K562 (cell line): ENCODE measurements around the gene RAPGEFL1. TPM values are rescaled to one million over a fixed set of nuclear protein-coding genes. Genes with fewer than 3 reads are reported as not detected.
"Not testable (repeated sequence)": the region's sequence is repeated elsewhere in the genome, so short reads cannot be mapped to it uniquely, and the experiment has no call there.

Experiments
- ATAC-seq: fragments of 200-7000 bp; cut with Tn5 transposase; 3 replicates; pipeline ENCODE4 v1.9.1; 2020; ENCODE audit warnings: moderate library complexity
- BruUV-seq: library from RNA; stranded (reverse); fragments of 400-500 nt; replicated peaks from 2 replicates; lab custom pipeline; 2021; lab: Mats Ljungman, UMichigan
- CTCF ChIA-PET: fragments of 300-600 bp; formaldehyde crosslinking; extraction: SDS; loops from one replicate; lab custom pipeline; 2021; ENCODE audit warnings: low intra/inter-chr PET ratio; lab: Yijun Ruan, JAX
- POLR2A ChIA-PET: fragments of 300-600, 350-650 bp; sonication (Branson Sonifier 250); formaldehyde crosslinking; extraction: SDS; loops from one replicate; lab custom pipeline; 2021; ENCODE audit warnings: antibody characterized with exemption, inconsistent platforms; lab: Yijun Ruan, JAX
- DNase-seq, 4 experiments: peaks; one replicate each; pipeline versions ENCODE4 v3.0.0 to v3.0.0-alpha.2; 2011 to 2018; ENCODE audit warnings: low spot score in 3 of 4, mixed read lengths in 3 of 4; ENCODE audit errors: extremely low read depth in 1 of 4
- FAIRE-seq: peaks from 2 replicates; lab custom pipeline; 2011; peaks lifted over from hg19 to GRCh38; lab: Jason Lieb, UNC
- H2AFZ ChIP-seq: 2 replicates; pipeline ENCODE4 v1.6.0; 2011; ENCODE audit warnings: low read depth, low read length, control low read depth, inconsistent platforms
- H3K27ac ChIP-seq: fragments of 200-600 bp; 3 replicates; pipeline ENCODE4 v1.8.0; 2011; ENCODE audit warnings: low read depth, mild to moderate bottlenecking, control low read depth, inconsistent platforms, low read length, moderate library complexity, mixed read lengths; ENCODE audit errors: extremely low read depth
- H3K27me3 ChIP-seq, 2 experiments: fragments of 300-600 bp in 1 of 2; 2 replicates in 1 of 2; 3 replicates in 1 of 2; pipeline versions ENCODE4 v1.6.0 to v1.8.0; 2011; ENCODE audit warnings: inconsistent platforms in 2 of 2, low read length in 2 of 2, mild to moderate bottlenecking in 1 of 2, mixed read lengths in 1 of 2, moderate library complexity in 1 of 2; ENCODE audit not compliant: control insufficient read depth in 2 of 2, insufficient read depth in 2 of 2
- H3K36me3 ChIP-seq: fragments of 300-600 bp; 3 replicates; pipeline ENCODE4 v1.8.0; 2011; ENCODE audit warnings: mild to moderate bottlenecking, low read length, inconsistent platforms; ENCODE audit not compliant: control insufficient read depth, insufficient read depth
- H3K4me1 ChIP-seq, 2 experiments: fragments of 200-600 bp in 1 of 2; replicated peaks in 1 of 2; 2 replicates in 1 of 2; 3 replicates in 1 of 2; pipeline versions ENCODE4 v1.5.1 to v1.8.0; 2011; ENCODE audit warnings: inconsistent platforms in 2 of 2, low read length in 2 of 2, mild to moderate bottlenecking in 1 of 2, mixed read lengths in 1 of 2, moderate library complexity in 1 of 2; ENCODE audit not compliant: control insufficient read depth in 2 of 2, insufficient read depth in 2 of 2
- H3K4me2 ChIP-seq: 2 replicates; pipeline ENCODE4 v1.6.1; 2011; ENCODE audit warnings: low read length, control low read depth, inconsistent platforms, mixed read lengths; ENCODE audit not compliant: insufficient read depth
- H3K4me3 ChIP-seq: fragments of 200-600 bp; sonication (generic), shearing (Covaris generic); 2 replicates; pipeline ENCODE4 v1.5.1; 2016; ENCODE audit warnings: control low read depth, inconsistent platforms
- H3K79me2 ChIP-seq: fragments of 200-600 bp; 3 replicates; pipeline ENCODE4 v1.8.0; 2011; ENCODE audit warnings: low read length, inconsistent platforms; ENCODE audit not compliant: control insufficient read depth, insufficient read depth
- H3K9ac ChIP-seq, 2 experiments: 2 replicates each; pipeline versions ENCODE4 v1.6.0 to v1.6.1; 2011; ENCODE audit warnings: low read depth in 2 of 2, low read length in 2 of 2, control low read depth in 1 of 2, inconsistent platforms in 1 of 2, mild to moderate bottlenecking in 1 of 2, mixed read lengths in 1 of 2; ENCODE audit not compliant: insufficient read depth in 1 of 2
- H3K9me1 ChIP-seq: one replicate; pipeline ENCODE4 v1.6.0; 2011; ENCODE audit warnings: inconsistent platforms, mild to moderate bottlenecking, low read length, moderate library complexity; ENCODE audit not compliant: control insufficient read depth, insufficient read depth
- H3K9me3 ChIP-seq: replicated peaks from 2 replicates; pipeline ENCODE4 v1.5.1; 2011; ENCODE audit warnings: low read depth, low read length, inconsistent platforms; ENCODE audit not compliant: control insufficient read depth, insufficient read depth
- H4K20me1 ChIP-seq: replicated peaks from 2 replicates; pipeline ENCODE4 v1.6.1; 2011; ENCODE audit warnings: low read length, inconsistent platforms, mixed read lengths; ENCODE audit not compliant: control insufficient read depth, insufficient read depth
- CSDE1 ChIP-seq, 2 experiments: fragments of 450-650 bp; IDR thresholded peaks; 2 replicates each; pipeline ENCODE4 v1.6.1; 2016; ENCODE audit warnings: mild to moderate bottlenecking in 1 of 2
- ESRRB ChIP-seq: fragments of 250-450 bp; sonication (Bioruptor Pico); IDR thresholded peaks from 2 replicates; pipeline ENCODE4 v1.5.0; 2020; ENCODE audit warnings: mild to moderate bottlenecking, moderate library complexity, borderline replicate concordance
- PML ChIP-seq: IDR thresholded peaks from 2 replicates; pipeline ENCODE4 v1.6.1; 2012; ENCODE audit warnings: low read length, inconsistent platforms
- RHOXF2B ChIP-seq: fragments of 250-450 bp; sonication (Bioruptor Pico); conservative IDR thresholded peaks from 2 replicates; pipeline ENCODE4 v1.5.1; 2021
- SRSF9 ChIP-seq: fragments of 200-400 bp; formaldehyde crosslinking; IDR thresholded peaks from 2 replicates; pipeline ENCODE4 v1.6.1; 2017; ENCODE audit warnings: low read depth, low read length, borderline replicate concordance
- ZSCAN32 ChIP-seq: fragments of 450-650 bp; formaldehyde crosslinking; IDR thresholded peaks from 2 replicates; pipeline ENCODE4 v1.4.0; 2020; ENCODE audit warnings: mild to moderate bottlenecking, moderate library complexity
- WGBS: fragments of 100-300 bp; shearing (Covaris generic); methylation state at CpG from one replicate; pipeline ENCODE4 v1.1.6; 2016; ENCODE audit warnings: low coverage, mixed read lengths; ENCODE audit not compliant: insufficient coverage; ENCODE audit errors: missing lambda C conversion rate; 5-methylcytosine and 5-hydroxymethylcytosine counted together
- in situ Hi-C: fragments of 300-500 bp; cut with MboI; formaldehyde crosslinking; loops from 4 replicates; pipeline ENCODE4 v1.15.0; 2018; ENCODE audit warnings: inconsistent platforms, mixed read lengths
- intact Hi-C: fragments of 100-400 bp; cut with micrococcal nuclease; formaldehyde crosslinking; loops from 2 replicates; pipeline ENCODE4 v1.14.2; 2022
- polyA plus RNA-seq, 8 experiments: library from polyadenylated mRNA; depleted of rRNA in 4 of 8; stranded (reverse) in 5 of 8; unstranded in 3 of 8; fragments of >200 nt; fragmentation: Nextera tagmentation in 2 of 8; fragmentation: Illumina TruSeq in 1 of 8; extraction: Ambion mirVana in 2 of 8; extraction: Trizol in 1 of 8; gene quantifications; 2 replicates each; pipeline versions ENCODE4 v1.2.1 to v1.2.3, GENCODE V29; 2011 to 2014; ENCODE audit warnings: inconsistent platforms in 1 of 8, missing spikeins in 1 of 8
- total RNA-seq, 7 experiments: library from RNA; depleted of rRNA in 6 of 7; stranded (reverse); fragments of >200 nt in 6 of 7; fragmentation: Illumina TruSeq in 2 of 7; extraction: Trizol in 2 of 7; gene quantifications; 2 replicates each; pipeline versions ENCODE4 v1.2.1 to v1.2.3, GENCODE V29; 2011 to 2021; ENCODE audit warnings: low replicate concordance in 1 of 7
- TF ChIP-seq, protein P1 (sequence below): fragments of 250-450 bp; sonication (Bioruptor Pico); IDR thresholded peaks from 2 replicates; pipeline ENCODE4 v1.5.0; 2021; ENCODE audit warnings: mild to moderate bottlenecking, moderate library complexity
- TF ChIP-seq, protein P2 (sequence below): sonication (generic); formaldehyde crosslinking; IDR thresholded peaks from 2 replicates; pipeline ENCODE4 v1.8.0; 2022; ENCODE audit warnings: mild to moderate bottlenecking, missing genetic modification reagents

The RAPGEFL1 gene
- total and polyA plus RNA-seq, 9 of the 15 experiments (the other 6 are each of a cell fraction or from before 2014, with no cell fraction given) = 0.18 to 4.1 (median 2.1) TPM

DNA sequence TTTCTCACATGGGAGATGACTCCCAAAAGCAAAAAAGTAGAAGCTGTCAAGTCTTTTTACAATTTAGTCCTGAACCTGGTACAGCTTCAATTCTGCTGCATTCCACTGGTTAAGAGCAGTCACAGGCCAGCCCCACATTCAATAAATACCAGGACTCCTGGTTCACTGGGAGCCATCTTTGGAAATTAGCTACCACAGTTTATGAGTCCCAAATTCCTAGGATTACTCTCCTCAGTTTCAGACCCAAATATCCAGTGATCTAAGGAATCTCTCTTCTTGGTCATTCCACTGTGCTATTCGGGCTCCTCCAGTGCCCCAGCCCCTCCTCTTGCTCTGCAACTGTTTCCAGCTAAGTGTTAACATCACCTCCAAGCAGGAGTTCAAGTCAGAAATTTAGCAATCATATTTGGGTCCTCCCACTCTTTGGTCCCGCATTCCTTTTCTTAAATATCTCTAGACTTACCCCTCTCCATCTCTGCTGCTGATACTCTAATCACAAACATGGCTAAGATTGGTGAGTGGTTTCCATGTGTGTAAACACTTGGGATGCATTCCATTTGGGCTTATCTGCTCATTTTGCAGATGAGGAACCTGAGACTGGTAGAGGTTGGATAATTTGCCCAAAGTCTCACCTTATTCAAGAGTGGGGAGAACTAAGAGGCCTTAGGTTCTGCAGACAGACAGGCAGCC is 32.3 kb downstream of the RAPGEFL1 start (continued):
- TF ChIP-seq, protein P1, sequence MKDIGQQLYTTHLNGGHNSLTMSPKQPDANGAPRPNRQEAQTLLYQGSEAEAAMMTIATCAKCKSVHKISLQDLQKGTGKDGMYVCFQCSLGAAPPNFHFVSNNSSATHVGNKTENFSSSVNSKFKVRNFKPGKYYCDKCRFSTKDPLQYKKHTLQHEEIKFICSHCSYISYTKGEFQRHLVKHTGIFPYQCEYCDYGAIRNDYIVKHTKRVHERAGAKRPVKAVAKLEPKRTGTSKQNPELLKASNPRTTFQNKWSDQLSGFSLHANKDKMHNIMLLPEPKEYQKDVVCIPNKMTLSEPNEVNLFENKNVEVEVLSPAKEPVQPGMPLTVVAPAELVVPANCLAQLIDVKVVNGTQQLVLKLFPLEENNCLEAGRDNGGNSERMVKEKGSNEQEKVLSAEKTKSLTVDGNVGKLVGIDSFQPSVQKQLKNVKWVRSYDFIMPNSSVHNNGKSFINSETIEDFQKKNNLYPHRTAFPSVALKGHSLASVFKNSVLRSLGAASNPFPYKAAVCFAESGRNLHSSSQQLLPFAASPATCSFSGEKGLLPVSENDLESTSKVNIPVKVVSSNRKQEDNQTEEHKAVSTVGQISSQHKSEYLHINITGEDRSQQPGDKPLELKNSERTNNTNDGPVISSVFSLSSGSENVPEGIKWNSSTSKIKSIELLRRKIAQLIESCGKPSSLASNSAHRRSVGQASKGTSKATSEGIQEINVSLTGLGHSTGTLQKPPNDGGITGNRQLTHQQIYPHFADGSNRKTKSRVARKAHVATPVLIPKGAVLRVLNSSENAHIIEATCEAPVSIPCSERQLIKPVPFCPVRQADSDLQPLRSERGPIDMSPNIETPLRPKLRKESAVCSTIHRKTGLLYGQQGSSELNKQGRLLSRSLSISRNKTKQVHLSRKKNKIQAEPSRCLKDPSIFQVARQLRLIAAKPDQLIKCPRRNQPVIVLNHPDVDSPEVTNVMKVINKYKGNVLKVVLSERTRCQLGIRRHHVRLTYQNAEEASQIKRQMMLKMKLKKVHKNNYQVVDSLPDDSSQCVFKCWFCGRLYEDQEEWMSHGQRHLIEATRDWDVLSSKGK (CRISPR knock-in tag) = no peak
- TF ChIP-seq, protein P2, sequence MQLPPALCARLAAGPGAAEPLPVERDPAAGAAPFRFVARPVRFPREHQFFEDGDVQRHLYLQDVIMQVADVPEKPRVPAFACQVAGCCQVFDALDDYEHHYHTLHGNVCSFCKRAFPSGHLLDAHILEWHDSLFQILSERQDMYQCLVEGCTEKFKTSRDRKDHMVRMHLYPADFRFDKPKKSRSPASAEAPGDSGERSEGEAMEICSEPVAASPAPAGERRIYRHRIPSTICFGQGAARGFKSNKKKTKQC = no peak
- TF ChIP-seq CSDE1 (IDR thresholded peaks at IDR 0.05) (no peak), ESRRB (CRISPR knock-in tag) (no peak), ZSCAN32 (no peak), SRSF9 (no peak), RHOXF2B (CRISPR knock-in tag) (no peak), PML (no peak)

- H3K9me1 ChIP-seq, intact Hi-C loops, H2AFZ ChIP-seq, H3K4me1 ChIP-seq, H3K4me2 ChIP-seq, H3K9me3 ChIP-seq, DNase-seq, BruUV-seq, H3K27ac ChIP-seq, H3K79me2 ChIP-seq, H3K36me3 ChIP-seq, H3K27me3 ChIP-seq, H3K4me3 ChIP-seq, in situ Hi-C loops, CTCF ChIA-PET, H3K9ac ChIP-seq, H4K20me1 ChIP-seq, FAIRE-seq, POLR2A ChIA-PET, ATAC-seq: not testable (repeated sequence)
- 68% methylated on average over 4 of the region's 6 CpGs for whole genome bisulfite sequencing
Measured at GRCh38 chr17:40213914-40214313, 36.6 kb downstream of the RAPGEFL1 start.
